ENCODE measurements around the gene GZMH. TPM values are rescaled to one million over a fixed set of nuclear protein-coding genes. Genes with fewer than 3 reads are reported as not detected.

Gene GZMH
- total and polyA plus RNA-seq, 2 of the 4 experiments (the other 2 are of a cell fraction): not detected

DNA sequence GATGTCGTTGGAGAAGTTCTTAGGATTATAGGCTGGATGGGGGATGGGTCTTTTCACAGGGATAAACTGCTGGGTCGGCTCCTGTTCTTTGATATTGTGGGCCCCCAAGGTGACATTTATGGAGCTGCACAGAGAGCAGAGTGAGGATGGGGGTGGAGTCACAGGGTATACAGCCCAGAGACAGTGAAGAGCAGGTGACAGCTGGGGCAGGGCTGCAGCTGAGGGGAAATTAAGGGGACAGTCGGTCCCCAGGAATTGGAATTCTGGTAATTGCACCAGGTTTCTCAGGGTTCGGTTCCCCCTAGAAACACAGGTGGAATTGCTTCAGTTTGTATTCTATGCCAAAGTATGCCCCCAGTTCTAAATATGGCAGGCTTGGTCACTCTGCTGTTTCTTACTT lies 22.9 kb upstream of the GZMH start:
- Histone ChIP-seq H3K18ac (ENCODE audit: low read depth, low read length) (no peak overlapping the region), H2BK15ac (ENCODE audit: low read depth, low read length) (no peak overlapping the region), H3K36me3 (ENCODE audit: control insufficient read depth, insufficient read depth, low read length) (no peaks in the 10 kb centered on the region), H4K20me1 (ENCODE audit: insufficient read depth, low read length) (no peaks in the 10 kb centered on the region), H2BK5ac (ENCODE audit: low read depth, low read length, poor library complexity, severe bottlenecking) (no peak overlapping the region), H2AK9ac (replicated peaks; ENCODE audit: low read depth, low read length, poor library complexity) (no peak overlapping the region), H2BK120ac (ENCODE audit: low read depth, low read length) (no peak overlapping the region), H3K27me3 (ENCODE audit: control insufficient read depth, insufficient read depth, low read length) (no peaks in the 10 kb centered on the region), H4K8ac (ENCODE audit: low read depth in 2 of 2, low read length in 2 of 2) (no peak overlapping the region), H3K27ac (ENCODE audit: insufficient read depth, low read length) (no peak overlapping the region), H4K91ac (ENCODE audit: insufficient read depth, low read depth, low read length) (no peak overlapping the region), H2BK20ac (ENCODE audit: low read depth, low read length) (no peak overlapping the region), H3K56ac (ENCODE audit: extremely low read depth, insufficient read depth, low read length) (no peak overlapping the region), H3K4me1 (ENCODE audit: control insufficient read depth, insufficient read depth, low read length) (no peaks in the 10 kb centered on the region), H3K9ac (ENCODE audit: low read depth, low read length) (no peak overlapping the region), H3K4me2 (ENCODE audit: low read depth, low read length) (no peak overlapping the region), H3K79me1 (ENCODE audit: low read depth in 1 of 2, low read length in 2 of 2) (no peaks in the 10 kb centered on the region), H3K4ac (ENCODE audit: low read depth, low read length) (no peak overlapping the region), H3K4me3 (ENCODE audit: insufficient read depth, low read depth, low read length) (no peak overlapping the region), H3K9me1 (ENCODE audit: insufficient read depth, low read length) (no peaks in the 10 kb centered on the region), H3K23ac (ENCODE audit: low read depth, low read length) (no peak overlapping the region), H3K9me3 (ENCODE audit: control insufficient read depth, insufficient read depth, low read length) (no peaks in the 10 kb centered on the region), H2AK5ac (ENCODE audit: low read depth, low read length) (no peak overlapping the region), H2AFZ (replicated peaks; ENCODE audit: low read length, poor library complexity) (no peak overlapping the region), H3K14ac (replicated peaks; ENCODE audit: low read depth, low read length) (no peak overlapping the region), H4K5ac (ENCODE audit: low read depth, low read length) (no peak overlapping the region)
- ATAC-seq (ENCODE audit: low read depth) (no peak), DNase-seq (no peak)
- CTCF ChIA-PET: no interaction called here
- dilution Hi-C loops (cut with HindIII; ENCODE audit: low sequenced_read_pairs, unreplicated experiment): no loop called here
- no TSS peak for BruUV-seq (replicated peaks)
- TF ChIP-seq POLR2A (IDR thresholded peaks at IDR 0.05; ENCODE audit: low read depth, low read length) (no peak), RCOR1 (IDR thresholded peaks at IDR 0.05; ENCODE audit: insufficient replicate concordance, low read length) (no peak), MAFK (IDR thresholded peaks at IDR 0.05; ENCODE audit: low read depth, low read length) (no peak)
- TF ChIP-seq, protein P1, sequence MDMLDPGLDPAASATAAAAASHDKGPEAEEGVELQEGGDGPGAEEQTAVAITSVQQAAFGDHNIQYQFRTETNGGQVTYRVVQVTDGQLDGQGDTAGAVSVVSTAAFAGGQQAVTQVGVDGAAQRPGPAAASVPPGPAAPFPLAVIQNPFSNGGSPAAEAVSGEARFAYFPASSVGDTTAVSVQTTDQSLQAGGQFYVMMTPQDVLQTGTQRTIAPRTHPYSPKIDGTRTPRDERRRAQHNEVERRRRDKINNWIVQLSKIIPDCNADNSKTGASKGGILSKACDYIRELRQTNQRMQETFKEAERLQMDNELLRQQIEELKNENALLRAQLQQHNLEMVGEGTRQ (IDR thresholded peaks at IDR 0.05; ENCODE audit: low read depth, low read length): no peak
- TF ChIP-seq, protein P2, sequence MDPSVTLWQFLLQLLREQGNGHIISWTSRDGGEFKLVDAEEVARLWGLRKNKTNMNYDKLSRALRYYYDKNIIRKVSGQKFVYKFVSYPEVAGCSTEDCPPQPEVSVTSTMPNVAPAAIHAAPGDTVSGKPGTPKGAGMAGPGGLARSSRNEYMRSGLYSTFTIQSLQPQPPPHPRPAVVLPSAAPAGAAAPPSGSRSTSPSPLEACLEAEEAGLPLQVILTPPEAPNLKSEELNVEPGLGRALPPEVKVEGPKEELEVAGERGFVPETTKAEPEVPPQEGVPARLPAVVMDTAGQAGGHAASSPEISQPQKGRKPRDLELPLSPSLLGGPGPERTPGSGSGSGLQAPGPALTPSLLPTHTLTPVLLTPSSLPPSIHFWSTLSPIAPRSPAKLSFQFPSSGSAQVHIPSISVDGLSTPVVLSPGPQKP (IDR thresholded peaks at IDR 0.05; ENCODE audit: borderline replicate concordance, low read depth, low read length): no peak
- POLR2A ChIA-PET (ENCODE audit: unreplicated experiment): no interaction called here
- 60% methylated on average over 2 of the region's 4 CpGs; no CpG with 5 or more reads in 1 of the 2 experiments for WGBS, 2 experiments (ENCODE audit: extremely low coverage in 2 of 2, insufficient read length in 1 of 2)
- in situ Hi-C loops (cut with MboI; ENCODE audit: low sequenced_read_pairs): no loop called here
- intact Hi-C loops (cut with micrococcal nuclease): no loop called here

Measured in IMR-90 (cell line).